Effector CD4-positive, alpha-beta T cell (primary cell): ENCODE results near the gene GLDN.

ENCODE experiments used
- DNase-seq: peaks from one replicate; pipeline ENCODE4 v3.0.0-alpha.2; 2020

Gene GLDN

DNA sequence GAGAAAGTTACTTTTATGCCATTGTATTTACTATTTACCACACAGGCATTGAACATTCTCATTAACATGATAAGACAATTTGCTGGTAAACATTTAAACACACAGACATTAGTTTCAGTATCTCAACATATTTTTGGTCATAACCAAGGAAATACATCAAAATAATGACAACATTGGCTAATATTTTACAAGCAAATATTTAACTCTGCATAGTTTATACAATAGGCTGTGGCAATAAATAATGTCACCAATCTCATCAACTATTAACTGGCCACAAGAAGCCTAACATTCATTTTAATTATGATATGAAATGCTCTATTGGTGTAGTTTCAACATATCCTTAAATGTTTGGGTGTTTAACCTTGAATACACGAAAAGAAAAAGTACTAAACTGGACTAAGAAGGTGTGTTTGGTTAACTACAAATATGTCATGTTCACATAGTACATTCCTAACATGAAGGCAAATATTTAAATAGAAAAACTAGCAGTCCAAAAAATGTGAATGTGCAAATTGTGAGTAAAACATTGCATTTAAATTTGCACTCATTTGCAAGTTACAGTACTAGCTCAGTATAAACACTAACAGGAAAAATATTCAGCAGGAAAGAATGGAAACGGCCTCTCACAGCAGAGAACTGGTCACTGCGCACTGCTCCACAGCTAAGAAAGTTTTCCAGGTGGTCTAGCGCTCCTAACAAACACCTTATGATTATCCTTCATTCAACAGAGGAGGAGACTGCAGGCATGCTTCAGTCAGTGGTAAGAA is 106.6 kb downstream of the GLDN start:
- no peak for DNase-seq

DNA sequence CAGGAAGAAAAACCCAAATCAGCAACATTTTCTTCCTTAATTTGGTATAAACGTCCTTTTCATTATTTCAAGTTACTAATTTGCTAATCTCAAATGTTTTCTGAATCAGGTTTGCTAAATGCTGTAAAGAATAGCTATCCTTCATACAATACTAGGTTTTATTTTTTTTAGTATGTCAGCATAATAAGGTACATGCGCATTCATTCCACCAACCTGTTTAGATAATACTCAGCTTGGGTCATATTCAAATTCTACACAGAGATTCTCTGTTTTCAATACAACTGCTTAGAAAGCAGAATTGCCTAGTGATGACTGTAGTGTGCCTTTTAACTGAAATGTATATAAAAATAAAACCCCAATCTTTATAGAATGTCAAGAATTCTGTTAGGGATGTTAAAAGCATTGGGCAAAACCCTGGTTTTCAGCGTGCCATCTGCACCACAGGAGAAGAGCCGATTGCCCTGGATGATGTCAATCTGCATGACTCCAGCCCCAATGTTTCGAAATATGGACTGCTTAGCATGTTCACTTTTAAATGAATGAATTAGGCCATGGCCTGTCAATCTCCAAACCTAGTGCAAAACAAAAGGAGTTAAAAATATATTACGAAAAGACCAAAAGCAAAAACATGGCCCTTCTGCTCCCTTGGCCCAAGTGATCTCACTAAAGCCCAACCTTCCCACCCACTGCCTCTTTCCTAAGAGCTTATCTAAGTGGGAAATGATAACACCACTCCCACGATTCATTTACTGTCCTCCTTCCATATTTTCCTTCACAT is 107.4 kb downstream of the GLDN start:
- no peak for DNase-seq

DNA sequence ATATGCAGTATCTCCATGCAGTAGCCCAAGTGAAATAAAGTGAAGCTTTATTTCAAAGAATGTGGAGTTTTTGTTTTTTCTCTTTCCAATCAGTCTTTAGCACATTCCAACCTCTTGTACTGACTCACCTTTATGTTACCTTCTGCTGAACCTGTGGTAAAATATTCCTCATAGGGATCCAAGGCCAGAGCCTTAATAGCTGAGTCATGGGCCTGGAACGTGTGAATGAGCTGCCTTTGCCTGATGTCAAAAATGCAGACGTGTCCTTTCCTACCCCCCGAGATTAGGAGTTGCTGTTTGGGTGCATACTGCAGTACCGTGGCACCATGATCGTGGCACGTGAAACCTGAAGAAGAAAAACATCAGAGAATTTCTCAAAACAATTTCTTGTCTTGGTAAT is 108.5 kb downstream of the GLDN start:
- DNase-seq = no peak
